Stimulated activated CD4-positive, alpha-beta T cell treated with anti-CD3 and anti-CD28 coated beads, Interleukin-4, amount 100 ng/mL, for 4 hours (primary cell): Measurements from ENCODE around the gene LDLRAD4.
"Not testable (repeated sequence)": the region's sequence is repeated elsewhere in the genome, so short reads cannot be mapped to it uniquely, and the experiment has no call there.

Source experiments
- DNase-seq, 2 experiments: peaks; one replicate each; pipeline ENCODE4 v3.0.0-alpha.2; 2020

LDLRAD4 gene

GRCh38 chr18:13658436-13659204, 440.1 kb downstream of the LDLRAD4 start:
- no peak for DNase-seq

GRCh38 chr18:13660510-13660909, 441.9 kb downstream of the LDLRAD4 start:
- no peak for DNase-seq

GRCh38 chr18:13661051-13661778, 442.7 kb downstream of the LDLRAD4 start:
- no peak for DNase-seq

GRCh38 chr18:13661779-13662256, 443.3 kb downstream of the LDLRAD4 start:
- DNase-seq: no peak

- DNase-seq: no peak
Observed at GRCh38 chr18:13672657-13673056, 454.1 kb downstream of the LDLRAD4 start.

- DNase-seq: no peak
Observed at GRCh38 chr18:13676471-13676870, 457.9 kb downstream of the LDLRAD4 start.

- not testable (repeated sequence) for DNase-seq
Observed at GRCh38 chr18:13677350-13677749, 458.8 kb downstream of the LDLRAD4 start.

- no peak for DNase-seq
Observed at GRCh38 chr18:13680612-13681011, 462.1 kb downstream of the LDLRAD4 start.

GRCh38 chr18:13681701-13682100, 463.1 kb downstream of the LDLRAD4 start:
- no peak for DNase-seq

GRCh38 chr18:13684546-13684945, 466.0 kb downstream of the LDLRAD4 start:
- DNase-seq: no peak

- DNase-seq: no peak
Observed at GRCh38 chr18:13688191-13689136, 469.9 kb downstream of the LDLRAD4 start.

GRCh38 chr18:13690060-13690459, 471.5 kb downstream of the LDLRAD4 start:
- not testable (repeated sequence) for DNase-seq

GRCh38 chr18:13695337-13695736, 476.8 kb downstream of the LDLRAD4 start:
- DNase-seq: not testable (repeated sequence)

- no peak for DNase-seq
Observed at GRCh38 chr18:13696961-13697360, 478.4 kb downstream of the LDLRAD4 start.

- DNase-seq: no peak
Observed at GRCh38 chr18:13700153-13700552, 481.6 kb downstream of the LDLRAD4 start.
